ENCODE results near the gene RPL39L.

Gene RPL39L

DNA sequence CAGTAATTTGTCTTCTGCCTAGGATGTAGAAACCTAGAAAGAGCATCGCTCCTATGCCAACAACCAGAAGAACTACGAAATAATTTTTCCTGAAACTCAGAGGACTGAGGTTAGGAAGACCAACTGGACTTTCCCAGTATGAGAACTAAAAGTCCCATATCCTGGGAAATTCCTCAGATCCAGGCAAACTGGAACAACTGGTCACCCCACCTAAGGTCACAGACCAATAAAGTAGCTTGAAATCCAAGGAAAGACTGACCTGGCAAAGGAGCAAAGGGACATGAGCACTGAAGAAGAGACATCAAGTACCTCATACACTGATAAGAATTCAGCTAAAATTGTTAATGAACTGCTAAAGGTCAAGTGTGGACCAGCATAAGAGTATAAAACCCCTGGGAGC is 6.6 kb downstream of the RPL39L start:
- no peak for DNase-seq (ENCODE audit: extremely low spot score)
- TF ChIP-seq SP1 (IDR thresholded peaks at IDR 0.05) (no peak), BHLHE40 (IDR thresholded peaks at IDR 0.05; ENCODE audit: borderline replicate concordance) (no peak)
- TF ChIP-seq, protein P1, sequence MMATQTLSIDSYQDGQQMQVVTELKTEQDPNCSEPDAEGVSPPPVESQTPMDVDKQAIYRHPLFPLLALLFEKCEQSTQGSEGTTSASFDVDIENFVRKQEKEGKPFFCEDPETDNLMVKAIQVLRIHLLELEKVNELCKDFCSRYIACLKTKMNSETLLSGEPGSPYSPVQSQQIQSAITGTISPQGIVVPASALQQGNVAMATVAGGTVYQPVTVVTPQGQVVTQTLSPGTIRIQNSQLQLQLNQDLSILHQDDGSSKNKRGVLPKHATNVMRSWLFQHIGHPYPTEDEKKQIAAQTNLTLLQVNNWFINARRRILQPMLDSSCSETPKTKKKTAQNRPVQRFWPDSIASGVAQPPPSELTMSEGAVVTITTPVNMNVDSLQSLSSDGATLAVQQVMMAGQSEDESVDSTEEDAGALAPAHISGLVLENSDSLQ (IDR thresholded peaks at IDR 0.05) = no peak
- POLR2A ChIA-PET = no interaction called here
- CTCF ChIA-PET = no interaction called here

GRCh38 chr3:187131981-187132380 is 7.3 kb downstream of the RPL39L start:
- POLR2A ChIA-PET = no interaction called here
- CTCF ChIA-PET = no interaction called here
- TF ChIP-seq ELF4 (IDR thresholded peaks at IDR 0.05) (no peak), ZNF384 (IDR thresholded peaks at IDR 0.05) (no peak), FOXA1 (IDR thresholded peaks at IDR 0.05) (no peak), SUZ12 (IDR thresholded peaks at IDR 0.05) (no peak), ARNT (IDR thresholded peaks at IDR 0.05) (no peak), SP1 (IDR thresholded peaks at IDR 0.05) (no peak), NFRKB (IDR thresholded peaks at IDR 0.05) (no peak), LEF1 (IDR thresholded peaks at IDR 0.05; ENCODE audit: borderline replicate concordance) (no peak), CTBP1 (IDR thresholded peaks at IDR 0.05; ENCODE audit: borderline replicate concordance) (no peak), FOXK2 (IDR thresholded peaks at IDR 0.05) (no peak), TARDBP (IDR thresholded peaks at IDR 0.05) (no peak), FOXM1 (IDR thresholded peaks at IDR 0.05; ENCODE audit: borderline replicate concordance) (no peak), HDGF (IDR thresholded peaks at IDR 0.05; ENCODE audit: borderline replicate concordance) (no peak), L3MBTL2 (conservative IDR thresholded peaks at IDR 0.05) (no peak), BHLHE40 (IDR thresholded peaks at IDR 0.05; ENCODE audit: borderline replicate concordance) (no peak)
- TF ChIP-seq, protein P1 (IDR thresholded peaks at IDR 0.05) = no peak
- DNase-seq (ENCODE audit: extremely low spot score) = no peak

DNA sequence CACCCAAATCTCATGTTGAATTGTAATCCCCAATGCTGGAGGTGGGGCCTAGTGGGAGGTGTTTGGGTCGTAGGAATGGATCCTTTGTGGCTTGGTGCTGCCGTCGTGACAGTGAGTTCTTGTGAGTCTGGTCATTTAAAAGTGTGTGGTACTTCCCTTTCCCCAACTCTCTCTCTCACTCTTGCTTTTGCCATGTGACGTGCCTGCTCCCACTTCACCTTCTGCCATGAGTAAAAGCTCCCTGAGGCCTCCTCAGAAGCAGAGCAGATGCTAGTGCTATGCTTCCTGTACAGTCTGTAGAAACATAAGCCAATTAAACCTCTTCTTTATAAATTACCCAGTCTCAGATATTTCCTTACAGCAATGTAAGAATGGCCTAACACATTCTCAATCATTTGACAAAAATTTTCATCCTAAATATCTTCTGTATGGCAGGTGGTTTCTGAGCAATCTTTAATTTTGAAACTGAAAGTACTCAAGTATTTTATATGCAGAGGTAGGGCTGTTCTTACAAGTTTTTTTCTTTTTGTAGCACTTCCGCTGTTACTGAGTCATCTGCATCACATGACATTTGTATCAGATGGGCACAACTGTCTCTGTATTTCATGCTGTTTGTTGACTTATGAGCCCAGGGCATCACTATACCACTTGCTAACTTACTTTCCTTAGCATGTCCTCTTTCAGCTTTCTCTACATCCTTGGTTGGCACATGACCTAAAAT is 8.8 kb downstream of the RPL39L start:
- ChIA-PET CTCF (no interaction called here), POLR2A (no interaction called here)
- TF ChIP-seq NFRKB (IDR thresholded peaks at IDR 0.05) = no peak
- no peak for TF ChIP-seq ELF4 (IDR thresholded peaks at IDR 0.05)
- no peak for TF ChIP-seq SUZ12 (IDR thresholded peaks at IDR 0.05)
- no peak for TF ChIP-seq BHLHE40 (IDR thresholded peaks at IDR 0.05; ENCODE audit: borderline replicate concordance)
- TF ChIP-seq FOXK2 (IDR thresholded peaks at IDR 0.05) = no peak
- TF ChIP-seq ARNT (IDR thresholded peaks at IDR 0.05) = no peak
- no peak for TF ChIP-seq L3MBTL2 (conservative IDR thresholded peaks at IDR 0.05)
- no peak for TF ChIP-seq ZNF384 (IDR thresholded peaks at IDR 0.05)
- no peak for TF ChIP-seq TARDBP (IDR thresholded peaks at IDR 0.05)
- TF ChIP-seq, protein P1 (IDR thresholded peaks at IDR 0.05) = no peak
- TF ChIP-seq LEF1 (IDR thresholded peaks at IDR 0.05; ENCODE audit: borderline replicate concordance) = no peak
- no peak for TF ChIP-seq SP1 (IDR thresholded peaks at IDR 0.05)
- no peak for TF ChIP-seq FOXA1 (IDR thresholded peaks at IDR 0.05)
- no peak for DNase-seq (ENCODE audit: extremely low spot score)

DNA sequence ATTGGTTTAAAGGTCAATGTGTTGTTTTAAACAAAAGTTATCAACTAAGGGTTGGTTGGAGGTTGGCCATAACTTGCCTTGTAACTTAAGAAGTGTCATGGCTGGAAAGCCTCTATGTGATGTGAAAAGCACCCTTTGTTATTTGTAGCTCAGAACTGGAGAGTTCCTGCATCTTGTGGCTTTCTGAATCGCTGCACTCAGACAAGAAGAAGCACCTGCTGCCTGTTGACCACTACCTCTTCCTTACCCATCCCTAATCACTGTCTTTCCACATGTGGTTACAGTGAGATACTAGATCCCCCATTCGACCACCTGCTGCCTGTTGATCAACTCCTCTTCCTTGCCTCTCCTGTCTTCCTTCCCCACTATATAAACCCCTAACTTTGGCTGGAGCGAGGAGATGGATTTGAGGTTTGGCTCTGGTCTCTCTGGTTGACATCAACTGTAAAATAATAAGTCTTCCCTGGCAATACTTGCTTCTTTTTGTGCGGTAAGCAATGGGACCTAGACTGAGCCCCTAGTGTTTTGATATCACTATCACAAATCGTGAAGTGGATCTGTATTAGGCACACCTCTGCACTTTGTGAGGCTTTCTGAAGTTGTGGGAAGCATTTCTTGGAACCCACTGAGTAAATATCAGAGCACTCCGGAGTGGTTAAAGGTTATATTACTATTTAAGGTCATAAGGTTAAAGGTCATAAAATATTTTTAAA is 13.8 kb downstream of the RPL39L start:
- ChIA-PET CTCF (no interaction called here), POLR2A (no interaction called here)
- TF ChIP-seq ZNF384 (IDR thresholded peaks at IDR 0.05) (no peak), FOXK2 (IDR thresholded peaks at IDR 0.05) (no peak), SUZ12 (IDR thresholded peaks at IDR 0.05) (no peak), SP1 (IDR thresholded peaks at IDR 0.05) (no peak)
- no peak for DNase-seq (ENCODE audit: extremely low spot score)

GRCh38 chr3:187122261-187122660 is 17.0 kb downstream of the RPL39L start:
- ChIA-PET CTCF (interaction anchor here (1.0 kb wide), 1 partner anchor 17 kb away, joined by 3 read pairs; the partner anchor contains the start of gene RPL39L), POLR2A (interaction anchor here (1.5 kb wide), 1 partner anchor 17 kb away, joined by 8 read pairs; the partner anchor contains the start of gene RPL39L)
- TF ChIP-seq, protein P1 (IDR thresholded peaks at IDR 0.05) = no peak
- TF ChIP-seq FOXK2 (IDR thresholded peaks at IDR 0.05) = no peak
- no peak for TF ChIP-seq FOXA1 (IDR thresholded peaks at IDR 0.05)
- TF ChIP-seq NFRKB (IDR thresholded peaks at IDR 0.05) = no peak
- TF ChIP-seq SP1 (IDR thresholded peaks at IDR 0.05) = no peak
- no peak for TF ChIP-seq CTBP1 (IDR thresholded peaks at IDR 0.05; ENCODE audit: borderline replicate concordance)
- TF ChIP-seq BHLHE40 (IDR thresholded peaks at IDR 0.05; ENCODE audit: borderline replicate concordance) = no peak
- TF ChIP-seq ZNF384 (IDR thresholded peaks at IDR 0.05) = no peak
- no peak for TF ChIP-seq TARDBP (IDR thresholded peaks at IDR 0.05)
- TF ChIP-seq FOXM1 (IDR thresholded peaks at IDR 0.05; ENCODE audit: borderline replicate concordance) = no peak
- no peak for TF ChIP-seq ELF4 (IDR thresholded peaks at IDR 0.05)
- TF ChIP-seq SUZ12 (IDR thresholded peaks at IDR 0.05) = no peak
- TF ChIP-seq ARNT (IDR thresholded peaks at IDR 0.05) = no peak
- TF ChIP-seq HDGF (IDR thresholded peaks at IDR 0.05; ENCODE audit: borderline replicate concordance) = no peak
- TF ChIP-seq L3MBTL2 (conservative IDR thresholded peaks at IDR 0.05) = no peak
- TF ChIP-seq LEF1 (IDR thresholded peaks at IDR 0.05; ENCODE audit: borderline replicate concordance) = no peak
- DNase-seq (ENCODE audit: extremely low spot score) = no peak

Measured in HEK293T (cell line).